Measurements from ENCODE around the gene NBPF1.
"Not testable (repeated sequence)": the region's sequence is repeated elsewhere in the genome, so short reads cannot be mapped to it uniquely, and the experiment has no call there.

GRCh38 chr1:16606666-16607432 lies 6.5 kb downstream of the NBPF1 start:
- TF ChIP-seq CTCF, POLR2AphosphoS5 (IDR thresholded peaks at IDR 0.05): not testable (repeated sequence)
